Activated CD4-positive, alpha-beta T cell treated with anti-CD3 and anti-CD28 coated beads, Interleukin-2, amount 50 U/mL, for 1 hour (primary cell): ENCODE measurements around the gene SLC27A4.

Experiments
- DNase-seq: peaks from one replicate; pipeline ENCODE4 v3.0.0-alpha.2; 2020

SLC27A4 gene

DNA sequence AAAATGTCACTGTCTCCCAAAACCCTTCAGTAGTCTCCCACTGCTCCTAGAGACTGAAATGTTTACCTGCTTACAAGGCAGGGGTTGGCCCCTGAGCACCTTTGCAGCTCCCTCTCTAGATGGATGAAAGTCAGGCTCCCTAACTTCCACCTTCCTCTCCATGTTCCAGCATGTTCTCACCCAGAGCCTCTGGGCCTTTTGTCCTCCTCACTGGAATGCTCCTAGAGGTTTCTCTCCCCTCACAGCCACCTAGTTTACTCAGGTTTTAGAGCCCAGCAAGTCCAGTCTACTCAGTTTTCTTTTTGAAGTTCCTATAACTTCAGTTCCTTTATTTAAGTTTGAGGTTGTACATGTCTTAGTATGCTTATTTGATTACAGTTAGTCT, 30.0 kb downstream of the SLC27A4 start:
- DNase-seq = no peak

- peak; percentile 94 for DNase-seq
Measured at GRCh38 chr9:128370752-128371629, 30.7 kb downstream of the SLC27A4 start, which contains the start of gene URM1. Gene URM1, plus strand, starts transcription at chr9:128371374. Its CDS starts 7 bp downstream, at chr9:128371381.

DNA sequence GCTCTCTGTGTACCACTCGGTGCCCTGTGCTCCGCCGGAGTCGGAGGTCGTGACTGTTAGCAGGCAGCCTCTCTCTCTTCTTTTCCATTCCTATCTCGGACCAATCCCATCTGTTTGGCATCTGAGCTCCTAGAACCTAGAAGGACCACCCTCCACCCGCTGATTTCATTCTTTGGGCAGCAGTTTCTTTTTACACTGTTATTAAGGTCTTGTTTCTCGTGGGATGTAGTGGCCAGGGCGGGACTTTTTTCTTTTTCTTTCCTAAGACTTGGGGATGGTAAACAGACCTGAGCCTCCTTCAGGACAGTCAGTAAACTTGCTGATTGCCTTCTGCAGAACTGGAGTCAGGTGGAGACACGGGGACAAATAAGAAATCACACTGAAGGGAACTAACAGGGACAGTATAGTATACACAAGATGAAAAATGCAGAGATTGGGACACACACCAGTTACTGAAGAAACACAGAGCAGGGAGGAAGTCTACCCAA, 31.3 kb downstream of the SLC27A4 start:
- no peak for DNase-seq

GRCh38 chr9:128372188-128372641, 31.9 kb downstream of the SLC27A4 start:
- DNase-seq = no peak

DNA sequence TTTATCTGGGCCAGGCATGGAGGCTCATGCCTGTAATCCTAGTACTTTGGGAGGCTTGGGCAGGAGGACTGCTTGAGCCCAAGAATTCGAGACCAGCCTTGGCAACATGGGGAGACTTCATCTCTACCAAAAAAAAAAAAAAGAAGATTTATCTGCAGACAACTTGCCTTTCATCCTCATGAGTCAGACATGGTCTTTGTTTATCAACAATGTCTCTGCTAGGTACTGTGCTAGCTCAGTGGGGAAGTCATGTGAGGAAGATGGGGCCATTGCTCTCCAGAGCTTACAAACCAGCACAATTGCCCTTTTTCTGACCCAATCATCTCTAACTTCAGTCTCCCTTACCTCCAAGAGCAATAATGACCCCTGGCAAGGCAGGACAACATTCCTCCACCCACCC, 32.5 kb downstream of the SLC27A4 start:
- DNase-seq = no peak

GRCh38 chr9:128374221-128374675, 33.9 kb downstream of the SLC27A4 start:
- no peak for DNase-seq

GRCh38 chr9:128375865-128376264, 35.5 kb downstream of the SLC27A4 start:
- DNase-seq = no peak

DNA sequence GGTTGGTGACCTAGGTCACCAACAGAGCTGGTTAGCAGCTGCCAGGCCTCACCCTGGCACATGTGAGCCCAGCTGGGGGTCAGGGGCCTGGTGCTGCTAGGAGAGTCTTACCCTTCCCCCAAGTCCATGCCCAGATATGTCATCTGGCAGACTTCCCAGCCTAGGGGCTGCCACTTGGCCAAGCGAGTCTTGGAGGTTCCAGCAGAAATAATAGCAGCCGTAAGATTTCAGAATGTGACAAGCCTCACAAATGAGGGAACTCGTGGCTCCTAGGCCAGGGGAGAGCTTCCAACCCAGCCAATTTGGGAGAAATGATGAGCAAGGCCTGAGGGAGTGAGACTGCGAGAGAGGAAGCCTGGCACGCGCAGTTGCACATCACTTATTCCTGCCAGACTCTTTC, 41.9 kb downstream of the SLC27A4 start:
- no peak for DNase-seq

DNA sequence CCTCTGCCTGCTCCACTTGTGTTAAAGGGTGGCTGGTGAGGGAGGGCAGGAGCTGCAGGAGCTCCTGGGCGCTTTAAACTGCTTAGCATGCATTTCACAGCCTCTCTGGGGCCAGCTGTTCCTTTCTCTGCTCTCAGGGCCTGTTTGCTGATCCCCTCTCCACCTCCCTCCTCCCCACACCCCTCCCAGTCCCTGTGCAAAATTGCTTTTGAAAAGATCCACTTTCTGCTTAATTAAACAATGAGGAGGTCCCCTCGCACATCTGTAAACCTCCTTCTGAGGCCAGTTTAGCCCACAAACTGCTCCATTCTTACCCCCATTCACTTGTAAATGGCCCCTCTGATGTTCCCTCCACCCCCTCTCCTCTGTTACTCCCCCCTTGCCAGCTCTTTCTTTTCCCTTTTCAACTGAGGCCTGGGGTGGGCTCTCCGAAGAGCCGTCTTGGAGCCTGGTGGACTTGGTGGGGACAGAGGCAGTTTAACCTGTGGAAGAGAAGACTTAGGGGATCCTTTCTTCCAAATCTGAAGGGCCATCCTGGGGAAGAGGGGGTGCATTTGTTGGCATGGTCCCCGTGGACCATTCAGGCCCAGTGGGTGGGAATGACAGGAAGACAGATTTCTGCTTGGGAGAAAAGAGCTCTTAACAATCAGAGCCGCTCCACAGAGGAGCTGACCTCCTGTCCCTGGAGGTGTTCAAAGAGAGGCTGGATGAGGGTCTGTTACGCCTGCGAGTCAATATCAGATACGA, 42.9 kb downstream of the SLC27A4 start:
- no peak for DNase-seq

DNA sequence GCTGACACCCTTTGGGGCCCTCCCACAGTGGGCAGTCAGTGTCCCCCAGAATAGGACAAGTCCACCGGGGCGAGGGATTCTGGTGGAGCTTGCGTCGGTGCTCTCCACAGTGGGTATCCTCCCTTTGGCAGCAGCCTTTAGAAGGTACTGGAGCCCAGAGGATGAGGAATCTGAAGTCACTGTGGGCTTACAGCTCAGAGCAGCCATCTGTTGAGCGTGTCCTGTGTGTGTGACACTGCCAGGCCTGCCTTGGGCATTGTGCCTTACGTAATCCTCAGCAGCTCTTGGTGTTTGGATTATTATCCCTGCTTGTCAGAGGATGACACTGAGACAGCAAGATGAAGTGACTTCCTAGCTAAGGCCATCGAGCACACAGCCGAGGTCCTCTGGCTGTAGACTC, 43.5 kb downstream of the SLC27A4 start:
- no peak for DNase-seq

DNA sequence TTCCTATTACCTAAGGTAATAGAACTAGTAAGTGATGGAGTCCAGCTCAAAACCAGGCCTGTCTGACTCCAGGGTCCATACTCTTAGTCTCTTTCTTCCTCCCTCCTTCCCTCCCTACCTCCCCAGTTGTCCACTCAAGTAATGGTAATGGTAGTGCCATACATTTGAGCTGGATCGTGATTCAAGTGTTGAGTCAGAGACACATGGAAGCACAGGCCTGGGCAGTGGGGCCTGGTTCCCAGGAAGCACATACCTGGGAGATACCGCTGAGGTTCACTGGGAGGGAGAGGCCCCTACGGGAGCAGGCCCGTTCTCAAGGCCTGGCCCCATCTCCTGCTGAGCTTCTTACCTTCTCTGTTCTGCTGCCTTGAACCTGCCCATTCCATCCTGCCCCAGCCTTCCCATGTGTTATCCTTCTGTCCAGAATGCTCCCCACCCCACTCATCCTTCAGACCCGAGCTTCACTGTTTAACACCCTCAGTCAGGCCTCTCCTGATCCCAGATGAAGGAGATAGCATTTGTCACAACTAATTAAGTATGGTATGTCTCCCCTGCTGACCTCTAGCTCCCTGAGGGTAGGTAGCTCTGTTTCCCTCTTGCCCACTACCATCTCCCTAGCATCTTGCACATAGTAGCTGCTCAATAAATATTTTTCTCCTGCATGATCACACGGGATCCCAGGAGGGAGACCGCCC, 44.6 kb downstream of the SLC27A4 start:
- no peak for DNase-seq

GRCh38 chr9:128385496-128386460, 45.5 kb downstream of the SLC27A4 start:
- DNase-seq = no peak

DNA sequence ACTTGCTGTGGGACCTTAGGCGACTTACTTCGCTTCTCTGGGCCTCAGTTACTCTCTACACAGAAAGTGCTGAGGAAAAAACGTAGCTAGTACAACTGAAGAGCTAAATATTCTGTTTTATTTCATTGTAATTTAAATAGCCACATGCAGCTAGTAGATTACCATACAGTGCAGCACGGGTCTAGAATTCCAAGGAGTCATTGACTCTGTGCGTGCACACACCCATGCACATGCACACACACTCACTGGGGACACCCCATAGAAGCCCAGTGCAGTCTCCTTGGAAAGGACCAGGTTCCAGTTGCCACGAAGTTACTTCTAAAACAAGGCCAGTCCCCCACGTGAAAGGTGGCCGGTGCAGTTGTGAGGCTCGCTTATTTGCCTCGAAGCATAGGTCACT, 47.8 kb downstream of the SLC27A4 start:
- no peak for DNase-seq

- DNase-seq = no peak
Measured at GRCh38 chr9:128389395-128390149, 49.2 kb downstream of the SLC27A4 start.

DNA sequence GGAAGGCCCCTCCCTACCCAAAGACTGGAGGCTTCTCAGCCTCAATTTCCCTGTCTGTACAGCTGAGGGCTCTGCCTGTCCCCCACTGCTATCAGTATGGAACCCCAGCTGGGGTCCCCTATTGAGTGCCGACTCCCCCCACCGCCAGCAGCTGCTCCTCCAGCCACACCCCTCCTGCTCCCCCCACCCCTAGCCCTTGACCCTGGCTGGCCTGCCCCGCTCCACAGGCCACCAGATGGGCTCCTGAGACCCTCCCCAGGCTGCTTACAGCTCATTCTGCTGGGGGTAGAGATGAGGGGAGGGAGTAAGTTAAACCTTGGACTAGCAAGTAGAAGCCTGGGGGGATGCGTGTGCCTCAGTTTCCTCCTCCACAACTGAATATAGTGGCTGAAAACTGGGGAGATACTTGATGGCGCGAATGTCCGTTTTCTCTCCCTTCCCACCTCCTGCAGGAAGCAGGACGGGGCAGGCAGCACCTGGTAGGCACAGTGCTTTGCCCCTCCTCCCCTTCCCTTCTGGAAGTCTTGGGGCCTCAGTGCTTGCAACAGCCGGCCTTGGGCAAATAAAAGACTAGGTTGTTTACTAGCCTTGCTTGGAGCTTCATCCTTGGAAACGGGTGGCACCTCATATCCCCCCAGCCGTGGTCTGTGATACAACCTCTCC, 50.0 kb downstream of the SLC27A4 start:
- DNase-seq = no peak

GRCh38 chr9:128390813-128391711, 50.7 kb downstream of the SLC27A4 start:
- no peak for DNase-seq

DNA sequence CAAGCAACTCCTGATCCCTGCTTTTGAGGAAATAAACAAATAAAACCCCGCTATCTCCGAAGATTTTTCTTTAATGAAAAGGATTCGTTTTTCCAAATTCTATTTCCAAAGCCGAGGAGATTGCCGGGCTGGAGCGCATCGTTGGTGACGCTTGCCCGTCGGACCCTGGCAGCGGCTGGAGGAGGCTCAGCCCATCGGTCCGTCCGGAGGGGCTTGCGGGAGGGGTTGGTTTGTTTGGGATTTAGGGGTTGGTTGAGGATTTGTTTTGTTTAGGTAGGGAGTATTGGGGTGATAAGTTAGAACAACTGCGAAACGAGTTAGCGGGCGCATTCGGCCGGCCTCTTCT, 51.6 kb downstream of the SLC27A4 start:
- no peak for DNase-seq

- DNase-seq = no peak
Measured at GRCh38 chr9:128392302-128393144, 52.2 kb downstream of the SLC27A4 start.
